K562 (cell line): ENCODE measurements around the gene ZIC2. TPM values are rescaled to one million over a fixed set of nuclear protein-coding genes. Genes with fewer than 3 reads are reported as not detected.

Source experiments
- ATAC-seq: fragments of 200-7000 bp; cut with Tn5 transposase; 3 replicates; pipeline ENCODE4 v1.9.1; 2020; ENCODE audit warnings: moderate library complexity
- BruUV-seq: library from RNA; stranded (reverse); fragments of 400-500 nt; replicated peaks from 2 replicates; lab custom pipeline; 2021; lab: Mats Ljungman, UMichigan
- CTCF ChIA-PET: fragments of 300-600 bp; formaldehyde crosslinking; extraction: SDS; loops from one replicate; lab custom pipeline; 2021; ENCODE audit warnings: low intra/inter-chr PET ratio; lab: Yijun Ruan, JAX
- POLR2A ChIA-PET: fragments of 300-600, 350-650 bp; sonication (Branson Sonifier 250); formaldehyde crosslinking; extraction: SDS; loops from one replicate; lab custom pipeline; 2021; ENCODE audit warnings: antibody characterized with exemption, inconsistent platforms; lab: Yijun Ruan, JAX
- DNase-seq, 4 experiments: peaks; one replicate each; pipeline versions ENCODE4 v3.0.0 to v3.0.0-alpha.2; 2011 to 2018; ENCODE audit warnings: low spot score in 3 of 4, mixed read lengths in 3 of 4; ENCODE audit errors: extremely low read depth in 1 of 4
- FAIRE-seq: peaks from 2 replicates; lab custom pipeline; 2011; peaks lifted over from hg19 to GRCh38; lab: Jason Lieb, UNC
- H2AFZ ChIP-seq: 2 replicates; pipeline ENCODE4 v1.6.0; 2011; ENCODE audit warnings: low read depth, low read length, control low read depth, inconsistent platforms
- H3K27ac ChIP-seq: fragments of 200-600 bp; 3 replicates; pipeline ENCODE4 v1.8.0; 2011; ENCODE audit warnings: low read depth, mild to moderate bottlenecking, control low read depth, inconsistent platforms, low read length, moderate library complexity, mixed read lengths; ENCODE audit errors: extremely low read depth
- H3K27me3 ChIP-seq, 2 experiments: fragments of 300-600 bp in 1 of 2; 2 replicates in 1 of 2; 3 replicates in 1 of 2; pipeline versions ENCODE4 v1.6.0 to v1.8.0; 2011; ENCODE audit warnings: inconsistent platforms in 2 of 2, low read length in 2 of 2, mild to moderate bottlenecking in 1 of 2, mixed read lengths in 1 of 2, moderate library complexity in 1 of 2; ENCODE audit not compliant: control insufficient read depth in 2 of 2, insufficient read depth in 2 of 2
- H3K36me3 ChIP-seq: fragments of 300-600 bp; 3 replicates; pipeline ENCODE4 v1.8.0; 2011; ENCODE audit warnings: mild to moderate bottlenecking, low read length, inconsistent platforms; ENCODE audit not compliant: control insufficient read depth, insufficient read depth
- H3K4me1 ChIP-seq, 2 experiments: fragments of 200-600 bp in 1 of 2; replicated peaks in 1 of 2; 2 replicates in 1 of 2; 3 replicates in 1 of 2; pipeline versions ENCODE4 v1.5.1 to v1.8.0; 2011; ENCODE audit warnings: inconsistent platforms in 2 of 2, low read length in 2 of 2, mild to moderate bottlenecking in 1 of 2, mixed read lengths in 1 of 2, moderate library complexity in 1 of 2; ENCODE audit not compliant: control insufficient read depth in 2 of 2, insufficient read depth in 2 of 2
- H3K4me2 ChIP-seq: 2 replicates; pipeline ENCODE4 v1.6.1; 2011; ENCODE audit warnings: low read length, control low read depth, inconsistent platforms, mixed read lengths; ENCODE audit not compliant: insufficient read depth
- H3K4me3 ChIP-seq: fragments of 200-600 bp; sonication (generic), shearing (Covaris generic); 2 replicates; pipeline ENCODE4 v1.5.1; 2016; ENCODE audit warnings: control low read depth, inconsistent platforms
- H3K79me2 ChIP-seq: fragments of 200-600 bp; 3 replicates; pipeline ENCODE4 v1.8.0; 2011; ENCODE audit warnings: low read length, inconsistent platforms; ENCODE audit not compliant: control insufficient read depth, insufficient read depth
- H3K9ac ChIP-seq, 2 experiments: 2 replicates each; pipeline versions ENCODE4 v1.6.0 to v1.6.1; 2011; ENCODE audit warnings: low read depth in 2 of 2, low read length in 2 of 2, control low read depth in 1 of 2, inconsistent platforms in 1 of 2, mild to moderate bottlenecking in 1 of 2, mixed read lengths in 1 of 2; ENCODE audit not compliant: insufficient read depth in 1 of 2
- H3K9me1 ChIP-seq: one replicate; pipeline ENCODE4 v1.6.0; 2011; ENCODE audit warnings: inconsistent platforms, mild to moderate bottlenecking, low read length, moderate library complexity; ENCODE audit not compliant: control insufficient read depth, insufficient read depth
- H3K9me3 ChIP-seq: replicated peaks from 2 replicates; pipeline ENCODE4 v1.5.1; 2011; ENCODE audit warnings: low read depth, low read length, inconsistent platforms; ENCODE audit not compliant: control insufficient read depth, insufficient read depth
- H4K20me1 ChIP-seq: replicated peaks from 2 replicates; pipeline ENCODE4 v1.6.1; 2011; ENCODE audit warnings: low read length, inconsistent platforms, mixed read lengths; ENCODE audit not compliant: control insufficient read depth, insufficient read depth
- ARID3B ChIP-seq: fragments of 250-450 bp; sonication (Bioruptor Pico); IDR thresholded peaks from 2 replicates; pipeline ENCODE4 v1.4.0; 2020; ENCODE audit warnings: borderline replicate concordance
- ARID4B ChIP-seq: sonication (generic); formaldehyde crosslinking; IDR thresholded peaks from 2 replicates; pipeline ENCODE4 v1.8.0; 2022; ENCODE audit warnings: mild to moderate bottlenecking, missing genetic modification reagents
- BCOR ChIP-seq: fragments of 450-650 bp; IDR thresholded peaks from 2 replicates; pipeline ENCODE4 v1.6.1; 2016
- BRD9 ChIP-seq: fragments of 450-650 bp; IDR thresholded peaks from 2 replicates; pipeline ENCODE4 v1.6.1; 2018; ENCODE audit warnings: low read depth; ENCODE audit not compliant: partially characterized antibody
- CCNT2 ChIP-seq: IDR thresholded peaks from 2 replicates; pipeline ENCODE4 v1.6.1; 2011; ENCODE audit warnings: borderline replicate concordance, low read depth, mild to moderate bottlenecking, moderate library complexity, mixed read lengths, low read length; ENCODE audit not compliant: insufficient read length; ENCODE audit errors: extremely low read depth
- FOXJ2 ChIP-seq: fragments of 200-800 bp; sonication (Bioruptor generic); IDR thresholded peaks from 2 replicates; pipeline ENCODE4 v1.6.1; 2016; ENCODE audit warnings: missing genetic modification characterization, missing compliant biosample characterization
- FOXK1 ChIP-seq: sonication (generic); formaldehyde crosslinking; IDR thresholded peaks from 2 replicates; pipeline ENCODE4 v1.8.0; 2022; ENCODE audit warnings: missing genetic modification reagents, mild to moderate bottlenecking, borderline replicate concordance
- GABPB2 ChIP-seq: fragments of 250-450 bp; sonication (Bioruptor Pico); conservative IDR thresholded peaks from 2 replicates; pipeline ENCODE4 v1.5.1; 2021; ENCODE audit warnings: mild to moderate bottlenecking
- KLF10 ChIP-seq: fragments of 250-450 bp; sonication (Bioruptor Pico); IDR thresholded peaks from 2 replicates; pipeline ENCODE4 v1.6.1; 2021; ENCODE audit warnings: matching md5 sums
- KLF13 ChIP-seq: fragments of 450-650 bp; IDR thresholded peaks from 2 replicates; pipeline ENCODE4 v1.6.1; 2016; ENCODE audit warnings: missing genetic modification characterization, low read depth, mild to moderate bottlenecking, missing compliant biosample characterization, moderate library complexity, borderline replicate concordance
- POLR2H ChIP-seq: IDR thresholded peaks from 2 replicates; pipeline ENCODE4 v1.6.1; 2016; ENCODE audit warnings: missing genetic modification characterization, low read depth, mild to moderate bottlenecking, control low read depth, missing compliant biosample characterization, moderate library complexity
- SIN3A ChIP-seq, 2 experiments: fragments of 150-350 bp in 1 of 2; IDR thresholded peaks; 2 replicates each; pipeline ENCODE4 v1.6.1; 2011 to 2016; ENCODE audit warnings: borderline replicate concordance in 2 of 2, low read depth in 2 of 2, low read length in 2 of 2, mild to moderate bottlenecking in 2 of 2, moderate library complexity in 2 of 2; ENCODE audit not compliant: control insufficient read depth in 1 of 2
- SNAPC5 ChIP-seq: fragments of 250-450 bp; sonication (Bioruptor Pico); IDR thresholded peaks from 2 replicates; pipeline ENCODE4 v1.8.0; 2021; ENCODE audit warnings: moderate library complexity, mild to moderate bottlenecking, inconsistent platforms
- TFAM ChIP-seq: fragments of 250-450 bp; sonication (Bioruptor Pico); conservative IDR thresholded peaks from 2 replicates; pipeline ENCODE4 v1.5.0; 2021; ENCODE audit warnings: mild to moderate bottlenecking, moderate library complexity
- YBX1 ChIP-seq: fragments of 450-650 bp; IDR thresholded peaks from 2 replicates; pipeline ENCODE4 v1.7.1; 2016; ENCODE audit warnings: mild to moderate bottlenecking
- ZNF212 ChIP-seq: fragments of 450-650 bp; formaldehyde crosslinking; IDR thresholded peaks from 2 replicates; pipeline ENCODE4 v1.4.0; 2020; ENCODE audit warnings: mild to moderate bottlenecking
- WGBS: fragments of 100-300 bp; shearing (Covaris generic); methylation state at CpG from one replicate; pipeline ENCODE4 v1.1.6; 2016; ENCODE audit warnings: low coverage, mixed read lengths; ENCODE audit not compliant: insufficient coverage; ENCODE audit errors: missing lambda C conversion rate; 5-methylcytosine and 5-hydroxymethylcytosine counted together
- in situ Hi-C: fragments of 300-500 bp; cut with MboI; formaldehyde crosslinking; loops from 4 replicates; pipeline ENCODE4 v1.15.0; 2018; ENCODE audit warnings: inconsistent platforms, mixed read lengths
- intact Hi-C: fragments of 100-400 bp; cut with micrococcal nuclease; formaldehyde crosslinking; loops from 2 replicates; pipeline ENCODE4 v1.14.2; 2022
- polyA plus RNA-seq, 8 experiments: library from polyadenylated mRNA; depleted of rRNA in 4 of 8; stranded (reverse) in 5 of 8; unstranded in 3 of 8; fragments of >200 nt; fragmentation: Nextera tagmentation in 2 of 8; fragmentation: Illumina TruSeq in 1 of 8; extraction: Ambion mirVana in 2 of 8; extraction: Trizol in 1 of 8; gene quantifications; 2 replicates each; pipeline versions ENCODE4 v1.2.1 to v1.2.3, GENCODE V29; 2011 to 2014; ENCODE audit warnings: inconsistent platforms in 1 of 8, missing spikeins in 1 of 8
- total RNA-seq, 7 experiments: library from RNA; depleted of rRNA in 6 of 7; stranded (reverse); fragments of >200 nt in 6 of 7; fragmentation: Illumina TruSeq in 2 of 7; extraction: Trizol in 2 of 7; gene quantifications; 2 replicates each; pipeline versions ENCODE4 v1.2.1 to v1.2.3, GENCODE V29; 2011 to 2021; ENCODE audit warnings: low replicate concordance in 1 of 7

The ZIC2 gene
- total and polyA plus RNA-seq, 9 of the 15 experiments (the other 6 are each of a cell fraction or from before 2014, with no cell fraction given): 1.8 to 18.0 (median 4.5) TPM

GRCh38 chr13:99956473-99957349 lies 24.9 kb upstream of the ZIC2 start:
- in situ Hi-C loops: no loop called here
- Histone ChIP-seq H2AFZ (no peak overlapping the region), H3K27ac (no peak overlapping the region), H3K4me3 (no peak overlapping the region), H3K4me2 (no peak overlapping the region), H3K79me2 (no peaks in the 10 kb centered on the region), H3K36me3 (no peaks in the 10 kb centered on the region), H3K9me1 (no peaks in the 10 kb centered on the region), H3K4me1 (peaks cover 0 to 16% of the 10 kb centered on the region in 2 experiments; a peak in 2 of 5 replicates), H4K20me1 (no peaks in the 10 kb centered on the region), H3K9ac (no peak overlapping the region), H3K27me3 (peaks cover 27 to 60% of the 10 kb centered on the region in 2 experiments; a peak in 4 of 5 replicates), H3K9me3 (no peaks in the 10 kb centered on the region)
- intact Hi-C loops: no loop called here
- WGBS: 28% methylated on average over 21 of the region's 68 CpGs
- CTCF ChIA-PET: interaction anchor here (0.6 kb wide), 1 partner anchor 301 kb away, joined by 3 read pairs; no protein-coding TSS in a partner anchor
- FAIRE-seq (no peak), ATAC-seq (no peak), DNase-seq (no peak)
- BruUV-seq: no TSS peak
- POLR2A ChIA-PET: no interaction called here
- TF ChIP-seq FOXK1 (no peak), BCOR (no peak), ZNF212 (CRISPR knock-in tag) (no peak), CCNT2 (no peak), POLR2H (tag) (no peak), SNAPC5 (CRISPR knock-in tag) (no peak), GABPB2 (CRISPR knock-in tag) (no peak), ARID3B (no peak), BRD9 (no peak), SIN3A (IDR thresholded peaks at IDR 0.05; ENCODE audit: borderline replicate concordance in 2 of 2, control insufficient read depth in 1 of 2, low read depth in 2 of 2, low read length in 2 of 2) (no peak), FOXJ2 (no peak), YBX1 (no peak), ARID4B (CRISPR knock-in tag) (no peak), KLF13 (tag) (no peak), KLF10 (CRISPR knock-in tag) (no peak), TFAM (no peak)
